Measurements from ENCODE around the gene AK9.

GRCh38 chr6:109623288-109623687, 67.7 kb downstream of the AK9 start:
- TF ChIP-seq CTCF (conservative IDR thresholded peaks at IDR 0.05; ENCODE audit: low read depth, low read length) (no peak), EZH2 (IDR thresholded peaks at IDR 0.05; ENCODE audit: low read length, unreplicated experiment) (no peak)

Measured in PC-3 (cell line).